SH-SY5Y (cell line): ENCODE results near the gene DCTD.

Source experiments
- GATA2 ChIP-seq: IDR thresholded peaks from 2 replicates; pipeline ENCODE4 v1.6.1; 2011; ENCODE audit warnings: mild to moderate bottlenecking, low read depth, low read length
- GATA3 ChIP-seq: IDR thresholded peaks from 2 replicates; pipeline ENCODE4 v1.6.1; 2011; ENCODE audit warnings: low read depth, mild to moderate bottlenecking, low read length, moderate library complexity

GRCh38 chr4:182885738-182886077, 31.5 kb downstream of the DCTD start:
- no peak for TF ChIP-seq GATA2
- TF ChIP-seq GATA3 = no peak
